CD4-positive, alpha-beta T cell treated with Interferon alpha-2 for 1 hour (primary cell): ENCODE results near the gene IQCM.

ENCODE experiments used
- DNase-seq, 2 donors: peaks; one replicate each; pipeline ENCODE4 v3.0.0-alpha.2; 2020 to 2022

Gene IQCM

GRCh38 chr4:149768477-149768876 is 47.2 kb downstream of the IQCM start:
- no peak for DNase-seq

- DNase-seq = no peak
Measured at GRCh38 chr4:149766135-149766534, 49.5 kb downstream of the IQCM start.

- no peak for DNase-seq
Measured at GRCh38 chr4:149765630-149766029, 50.0 kb downstream of the IQCM start.

- DNase-seq = no peak
Measured at GRCh38 chr4:149755969-149756368, 59.7 kb downstream of the IQCM start.

DNA sequence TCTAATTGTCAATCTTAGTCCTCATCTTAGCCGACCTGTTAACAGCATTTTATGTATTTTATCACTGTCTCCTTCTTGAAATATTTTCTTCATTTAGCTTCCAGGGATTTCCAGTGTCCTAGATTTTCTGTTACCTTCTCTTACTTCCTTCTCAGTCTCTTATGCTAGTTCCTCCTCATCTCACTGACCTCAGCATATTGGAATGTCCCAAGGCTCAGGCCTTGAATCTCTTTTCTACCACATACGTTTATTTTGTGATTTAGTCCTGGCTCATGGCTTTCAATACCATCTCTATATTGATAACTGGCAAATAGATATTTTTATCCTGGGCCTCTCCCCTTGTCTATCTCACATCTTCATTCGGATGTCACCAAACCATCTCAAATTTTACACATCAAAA is 61.1 kb downstream of the IQCM start:
- DNase-seq = no peak

GRCh38 chr4:149752729-149753128 is 62.9 kb downstream of the IQCM start:
- no peak for DNase-seq

- DNase-seq = no peak
Measured at GRCh38 chr4:149751174-149751573, 64.5 kb downstream of the IQCM start.

DNA sequence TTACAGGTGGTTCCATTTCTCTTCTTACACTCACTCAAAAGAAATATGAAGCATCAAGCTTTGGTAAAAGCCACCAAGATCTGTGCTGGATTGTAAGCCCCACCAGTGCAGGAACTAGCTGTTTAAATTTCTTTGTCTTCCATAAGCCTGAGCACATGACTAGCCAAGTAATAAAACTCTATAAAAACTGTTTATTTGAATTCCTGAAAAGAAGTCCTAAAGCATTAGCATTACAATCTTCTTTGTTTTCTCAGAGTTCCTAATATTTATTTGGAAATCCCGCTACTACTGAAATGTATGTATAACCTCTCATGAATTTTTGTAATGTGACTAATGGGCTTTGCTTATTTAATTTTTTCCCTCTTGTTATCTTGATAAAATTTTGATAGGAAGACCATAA is 65.9 kb downstream of the IQCM start:
- no peak for DNase-seq

GRCh38 chr4:149747646-149748045 is 68.0 kb downstream of the IQCM start:
- no peak for DNase-seq

GRCh38 chr4:149746276-149746675 is 69.4 kb downstream of the IQCM start:
- no peak for DNase-seq

DNA sequence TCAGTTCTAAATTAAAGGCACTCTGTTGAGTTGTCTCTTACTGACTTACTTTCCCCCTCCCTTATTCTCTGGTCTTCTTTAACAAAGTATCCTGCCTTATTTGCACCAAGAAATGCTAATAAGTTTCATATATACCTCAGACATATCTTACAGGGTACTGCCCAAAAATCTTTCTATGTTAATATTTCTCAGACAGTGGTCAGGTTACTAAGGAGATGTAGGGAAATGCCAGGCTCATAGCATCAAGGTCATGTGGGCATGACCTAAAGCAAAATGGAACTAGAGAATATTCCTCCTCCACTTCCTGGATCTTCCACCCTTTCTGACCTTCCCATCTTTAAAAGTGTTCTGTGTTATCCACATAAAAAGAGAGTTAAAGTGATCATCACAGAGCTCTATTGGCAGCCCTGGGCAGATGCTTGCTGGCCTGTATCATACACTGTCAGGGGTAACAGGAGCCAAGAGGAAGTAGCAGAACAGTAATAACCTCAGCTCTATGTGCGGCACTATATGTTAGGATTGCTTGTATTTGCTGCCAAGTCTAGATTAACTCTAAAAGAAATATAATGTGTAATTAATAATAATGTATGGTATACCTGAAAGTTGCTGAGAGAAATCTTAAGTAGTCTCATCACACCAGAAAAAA is 74.3 kb downstream of the IQCM start:
- no peak for DNase-seq

DNA sequence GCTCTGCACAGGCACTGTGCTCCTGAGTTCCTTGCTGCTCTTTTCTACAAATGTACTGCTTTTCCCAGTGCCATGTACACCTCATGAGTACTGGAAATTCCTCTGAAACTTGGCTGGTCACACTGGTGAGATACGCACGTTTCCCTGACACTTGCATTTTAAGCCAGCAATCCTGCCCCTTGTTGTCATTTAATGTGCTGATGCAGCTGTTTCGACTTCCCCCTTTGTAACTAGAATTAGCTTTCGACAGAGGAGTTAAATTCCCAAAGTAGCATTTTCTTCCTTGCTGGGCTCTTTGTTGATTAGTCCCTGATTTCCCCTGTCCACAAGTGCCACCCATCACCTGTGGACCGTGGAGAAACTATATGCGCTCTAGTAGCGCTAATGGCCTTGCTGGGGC is 77.5 kb downstream of the IQCM start:
- no peak for DNase-seq

- DNase-seq = no peak
Measured at GRCh38 chr4:149735796-149736195, 79.8 kb downstream of the IQCM start.

GRCh38 chr4:149728444-149728843 is 87.2 kb downstream of the IQCM start:
- no peak for DNase-seq

GRCh38 chr4:149727663-149728062 is 88.0 kb downstream of the IQCM start:
- no peak for DNase-seq

- no peak for DNase-seq
Measured at GRCh38 chr4:149723065-149723464, 92.6 kb downstream of the IQCM start.

DNA sequence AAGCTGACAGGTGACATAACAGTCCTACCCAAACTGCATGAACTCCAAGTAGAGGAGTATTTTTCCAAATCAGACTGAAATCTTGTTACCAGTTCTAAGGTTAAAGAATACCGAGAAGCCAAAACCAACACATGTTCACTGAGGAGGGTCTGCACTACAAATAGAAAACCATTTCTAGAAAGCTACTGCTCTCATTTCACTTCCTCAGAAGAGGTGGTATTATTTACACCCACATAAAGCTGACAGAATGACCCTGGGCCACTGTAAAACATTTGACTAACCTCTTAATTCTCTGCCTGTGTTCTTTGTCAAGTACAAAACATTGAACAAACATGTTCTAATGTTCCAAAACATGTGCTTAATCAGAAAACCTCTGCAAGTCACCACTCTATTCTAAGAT is 95.8 kb downstream of the IQCM start:
- no peak for DNase-seq

GRCh38 chr4:149719357-149719756 is 96.3 kb downstream of the IQCM start:
- no peak for DNase-seq

DNA sequence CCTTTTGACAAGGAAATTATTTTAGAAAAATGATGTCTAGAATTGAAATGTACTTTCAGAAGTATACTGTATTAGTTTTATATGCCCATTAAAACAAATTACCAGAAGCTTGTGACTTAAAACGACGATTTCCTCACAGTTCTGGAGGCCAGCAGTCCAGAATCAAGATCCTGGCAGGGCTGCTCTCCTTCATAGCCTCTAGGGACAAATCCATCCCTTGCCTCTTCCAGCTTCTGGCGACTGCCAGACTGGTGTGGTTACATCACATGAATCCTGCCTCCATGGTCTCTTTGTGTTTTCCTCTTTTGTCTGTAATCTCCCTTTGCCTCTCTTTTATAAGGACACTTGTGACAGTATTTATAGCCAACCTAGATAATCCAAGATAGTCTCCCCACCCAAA is 97.1 kb downstream of the IQCM start:
- DNase-seq = no peak

GRCh38 chr4:149716728-149717127 is 98.9 kb downstream of the IQCM start:
- DNase-seq = no peak

- no peak for DNase-seq
Measured at GRCh38 chr4:149715822-149716585, 99.6 kb downstream of the IQCM start.

DNA sequence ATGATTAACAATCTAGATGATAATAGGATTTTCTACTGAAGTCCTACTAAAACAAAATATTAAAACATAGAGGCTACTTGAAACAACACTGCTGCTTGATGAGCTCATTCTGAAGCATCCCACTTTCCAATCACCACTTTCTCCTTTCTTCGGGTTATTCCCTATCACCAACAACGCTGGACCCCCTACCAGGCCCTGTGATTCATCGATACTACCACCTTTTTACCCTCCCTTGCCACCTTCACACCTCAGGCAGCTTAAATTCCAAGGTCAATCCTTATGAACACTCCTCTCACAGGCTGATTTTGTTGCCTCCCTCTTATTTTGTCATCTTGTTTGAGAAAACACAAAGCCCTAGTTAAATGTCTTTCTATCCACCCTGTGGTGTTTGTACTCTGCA is 102.6 kb downstream of the IQCM start:
- no peak for DNase-seq

DNA sequence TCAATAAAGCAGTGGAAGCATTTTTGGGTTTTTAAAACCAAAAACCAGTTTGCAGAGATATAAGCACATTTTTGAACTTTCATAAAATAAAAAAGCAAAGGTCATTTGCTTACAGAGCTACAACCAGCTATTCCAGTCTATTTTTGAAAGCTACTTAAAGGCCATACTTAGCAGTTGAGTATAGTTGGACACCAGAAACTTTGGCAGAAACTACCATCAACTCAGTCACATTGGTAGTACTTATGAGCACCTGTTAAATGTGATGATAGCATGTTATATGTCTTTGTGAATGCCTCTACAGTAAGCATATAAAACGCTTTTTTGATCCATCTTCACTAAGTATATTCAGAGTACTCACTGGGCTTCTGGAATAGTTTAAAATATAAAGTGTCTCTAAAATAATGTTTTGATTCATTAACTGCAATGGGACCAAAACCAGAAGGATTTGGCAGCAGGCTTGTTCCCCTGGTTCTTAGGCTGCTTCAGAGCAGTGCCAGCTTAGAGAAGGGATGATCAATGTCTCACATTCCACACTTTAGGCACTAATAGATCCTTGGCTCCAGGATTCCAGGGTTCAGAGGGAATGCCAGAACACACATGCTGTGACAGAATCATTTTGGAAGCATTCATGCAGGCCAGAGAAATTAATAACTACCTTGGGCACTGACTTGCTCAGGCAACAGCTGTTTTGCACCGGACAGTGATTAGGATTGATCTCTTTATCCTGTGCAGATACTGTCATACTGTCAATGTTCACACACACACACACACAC is 103.9 kb downstream of the IQCM start:
- no peak for DNase-seq

DNA sequence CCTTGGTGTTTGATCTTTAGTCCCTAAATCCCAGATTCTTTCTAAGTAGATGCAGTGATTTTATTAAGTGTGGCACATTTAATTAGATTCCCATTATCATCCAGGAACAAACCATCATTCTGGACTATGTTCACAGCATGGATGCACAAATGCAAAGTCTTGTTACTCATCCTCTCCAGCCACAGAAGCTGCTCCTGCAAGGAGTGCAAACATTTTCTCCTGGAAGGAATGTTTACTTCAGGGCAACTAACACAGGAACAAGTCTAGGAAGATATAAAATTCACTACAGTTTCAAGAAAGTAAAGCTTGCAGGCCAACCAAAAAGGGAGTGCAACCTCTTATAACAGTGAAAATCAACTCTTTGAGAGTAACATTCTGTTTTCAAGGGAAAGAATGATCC is 106.0 kb downstream of the IQCM start:
- no peak for DNase-seq
